GM21447 (cell line): ENCODE results near the gene PANK1.

Source experiments
- ATAC-seq: cut with Tn5 transposase; IDR thresholded peaks from one replicate; pipeline ENCODE4 v1.9.1; 2021; ENCODE audit not compliant: unreplicated experiment

PANK1 gene

DNA sequence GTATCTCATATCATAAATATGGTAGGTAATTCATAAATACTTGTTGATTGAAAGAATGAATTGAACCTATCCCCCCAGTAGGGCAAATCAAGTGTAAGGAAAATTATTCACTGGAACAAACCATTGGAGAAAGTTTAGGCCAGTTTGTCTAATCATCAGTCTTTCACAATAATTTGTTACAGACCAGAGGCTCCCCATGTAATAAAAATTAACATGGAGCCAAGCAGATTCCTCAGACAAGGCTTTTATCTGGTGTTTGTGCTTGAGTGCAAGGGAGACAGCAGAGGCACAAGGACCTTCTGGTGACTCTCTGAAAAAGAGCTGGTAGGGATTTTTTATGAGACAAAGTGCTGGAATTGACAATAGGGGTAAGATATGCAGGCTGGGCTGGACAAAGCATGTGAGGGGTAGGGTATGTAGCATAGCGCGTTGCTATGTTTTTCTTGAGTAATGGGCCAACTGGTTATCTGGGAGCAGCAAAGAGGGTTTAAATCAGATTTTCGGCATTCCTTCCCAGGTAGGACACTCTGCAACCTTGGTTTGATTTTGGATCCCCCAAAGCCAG is 7.8 kb upstream of the PANK1 start:
- ATAC-seq = no peak

DNA sequence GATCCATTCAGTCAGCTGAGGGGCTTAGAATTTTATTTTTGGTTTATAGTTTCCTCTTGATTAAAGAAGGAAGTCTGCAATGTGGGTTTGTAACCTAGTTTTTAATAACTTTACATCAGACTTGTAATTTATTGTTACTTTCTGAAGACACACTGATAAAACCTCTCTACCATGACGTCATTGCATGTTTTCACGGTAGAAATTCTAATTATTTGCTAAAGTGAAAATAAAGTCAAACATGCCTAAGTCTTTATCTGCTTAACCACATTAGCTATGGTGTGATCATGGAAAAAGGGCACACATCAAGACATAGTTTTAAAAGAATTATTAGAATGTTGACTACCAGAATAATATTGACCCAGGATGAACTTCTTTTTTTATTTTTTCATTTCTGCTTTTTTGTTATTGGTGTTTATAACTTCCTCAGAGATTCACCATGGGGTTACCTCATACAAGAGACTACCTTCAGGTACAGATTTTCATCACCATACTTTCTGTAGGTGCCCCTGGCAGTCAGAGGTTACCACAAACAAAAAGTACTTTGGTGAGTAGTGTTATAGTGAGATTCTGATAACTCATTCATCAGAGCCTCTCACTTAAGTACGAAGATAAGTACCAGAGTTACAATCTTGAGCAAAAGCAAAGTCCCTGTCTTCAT is 7.0 kb upstream of the PANK1 start:
- ATAC-seq = no peak

DNA sequence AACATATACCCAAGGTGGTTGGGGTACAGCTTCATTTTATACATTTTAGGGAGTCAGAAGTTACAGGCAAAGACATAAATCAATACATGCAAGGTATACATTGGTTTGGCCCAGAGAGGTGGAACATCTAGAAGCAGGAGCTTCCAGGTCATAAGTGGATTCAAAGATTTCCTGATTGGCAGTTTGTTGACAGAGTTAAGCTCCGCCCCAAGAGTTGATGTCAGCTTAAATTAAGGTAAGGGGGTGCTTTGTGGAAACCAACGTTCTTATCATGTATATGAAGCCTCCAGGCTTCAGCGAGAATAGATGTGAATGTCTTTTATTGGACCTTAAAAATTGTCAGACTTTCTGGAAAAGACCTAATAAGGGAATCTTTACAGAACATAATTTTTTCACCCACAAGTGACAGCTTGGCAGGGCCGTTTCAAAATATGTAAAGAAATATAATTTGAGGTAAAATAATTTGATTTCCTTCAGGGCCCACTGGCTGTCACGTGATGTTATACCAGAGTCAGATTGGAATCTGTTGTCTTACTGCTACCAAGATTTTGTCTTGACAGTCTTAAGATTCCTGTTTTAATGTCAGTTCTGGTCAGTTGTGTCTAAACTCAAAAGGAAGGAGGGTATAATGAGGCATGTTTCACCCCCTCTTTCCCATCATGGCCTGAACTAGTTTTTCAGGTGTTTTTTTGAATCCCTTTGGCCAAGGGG is 6.3 kb upstream of the PANK1 start:
- no peak for ATAC-seq

DNA sequence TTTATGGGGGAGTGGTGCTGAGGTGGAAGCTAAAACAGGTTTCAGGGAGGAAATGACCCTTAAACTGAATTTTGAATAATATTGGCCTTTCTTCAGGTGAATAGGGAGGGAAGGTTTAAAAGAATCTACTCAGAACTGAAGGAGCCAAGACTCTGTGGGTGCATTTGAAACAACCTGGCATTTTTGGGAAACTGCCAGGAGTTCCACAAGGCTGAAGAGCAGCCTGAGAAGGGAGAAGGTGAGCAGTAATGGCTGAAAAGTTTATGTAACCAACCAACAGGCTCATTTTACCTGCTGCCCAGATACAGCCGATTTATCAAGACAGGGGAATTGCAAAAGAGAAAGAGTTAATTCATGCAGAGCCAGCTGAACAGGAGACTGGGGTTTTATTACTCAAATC is 4.0 kb upstream of the PANK1 start:
- ATAC-seq = no peak

DNA sequence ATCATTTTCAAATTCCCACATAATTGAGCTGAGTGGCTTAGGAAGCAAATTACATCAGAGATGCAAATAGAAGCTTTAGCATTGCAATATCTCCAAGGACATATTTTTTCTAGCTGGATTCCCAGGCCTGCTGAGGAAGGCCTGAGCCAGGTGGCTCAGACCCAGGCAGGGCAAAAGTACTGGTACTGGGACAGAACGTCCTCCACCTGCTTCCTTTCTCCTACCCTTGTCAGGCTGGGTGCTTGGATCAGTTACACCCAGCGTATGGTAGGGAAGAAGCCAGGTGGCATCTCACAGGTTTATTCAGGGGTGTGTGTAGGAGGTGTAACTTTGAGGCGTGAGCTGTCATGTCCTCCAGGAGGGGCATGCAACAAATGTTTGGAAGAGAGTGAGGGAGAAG is 3.0 kb upstream of the PANK1 start:
- ATAC-seq = no peak

DNA sequence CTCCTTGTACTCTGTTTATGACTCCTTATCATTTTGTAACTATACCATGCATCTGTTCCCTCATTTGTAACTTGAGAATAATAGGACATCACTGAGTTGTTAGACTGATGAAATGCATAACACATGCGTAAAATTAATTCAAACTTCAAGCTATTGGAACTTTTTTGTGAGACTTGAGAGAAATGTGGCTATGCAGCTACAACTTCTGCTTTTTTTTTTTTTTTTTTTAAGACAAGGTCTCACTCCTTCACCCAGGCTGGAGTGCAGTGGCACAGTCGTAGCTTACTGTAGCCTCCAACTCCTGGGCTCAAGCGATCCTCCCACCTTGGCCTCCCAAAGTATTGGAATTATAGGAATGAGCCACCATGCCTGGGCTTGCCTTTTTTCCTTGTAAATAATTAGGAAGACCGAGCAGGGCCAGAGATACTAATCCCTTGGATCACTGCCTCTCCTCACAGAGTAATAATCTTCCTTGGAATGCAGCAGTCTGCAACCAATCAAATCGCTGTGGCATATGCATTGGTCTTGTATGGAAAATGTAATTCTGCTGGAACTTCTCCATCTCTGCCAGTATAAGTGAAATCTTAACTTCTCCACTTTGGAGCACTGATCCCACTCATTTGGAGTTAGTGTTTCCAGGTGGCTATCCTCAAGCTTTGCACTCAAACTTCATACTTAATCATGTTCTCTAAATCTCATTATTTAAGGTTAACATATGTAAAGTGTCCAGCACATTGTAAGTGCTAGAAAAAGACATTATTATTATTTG is 2.0 kb upstream of the PANK1 start:
- no peak for ATAC-seq

DNA sequence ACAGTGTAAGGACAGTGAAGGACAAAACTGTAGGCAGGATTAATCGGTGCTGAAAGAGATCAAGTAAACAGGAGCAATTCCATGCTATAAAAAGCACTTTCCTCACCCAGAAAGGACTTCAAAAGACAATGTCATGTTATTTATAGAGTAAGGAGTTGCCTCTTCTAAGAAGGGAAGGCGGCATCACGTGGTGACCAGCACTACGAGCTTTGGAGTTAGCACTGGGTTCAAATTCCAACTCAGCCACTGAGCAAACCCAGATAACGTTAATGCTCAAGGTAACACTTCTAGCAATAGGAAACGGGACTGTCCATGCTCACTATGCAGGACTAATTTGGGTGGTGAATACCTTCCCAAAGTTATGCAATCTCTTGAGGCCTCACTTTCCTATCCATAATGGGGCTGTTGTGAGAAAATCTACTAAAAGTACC is 715 bp upstream of the PANK1 start:
- ATAC-seq = no peak

DNA sequence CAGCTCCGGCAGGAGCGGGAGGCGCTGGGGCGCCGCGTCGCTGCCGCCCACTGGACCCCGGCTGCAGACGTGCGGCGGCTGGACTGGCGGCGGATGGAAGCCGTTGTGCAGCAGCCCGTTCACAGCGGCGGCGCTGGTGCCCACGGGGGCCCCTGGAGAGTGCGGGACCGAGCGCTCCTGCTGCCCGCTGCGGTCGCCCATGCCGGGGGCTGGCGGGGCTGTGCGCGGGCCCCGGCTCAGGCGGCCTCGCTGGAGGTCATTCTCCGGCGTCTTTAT is 413 bp downstream of the PANK1 start:
- peak; percentile 32 for ATAC-seq

DNA sequence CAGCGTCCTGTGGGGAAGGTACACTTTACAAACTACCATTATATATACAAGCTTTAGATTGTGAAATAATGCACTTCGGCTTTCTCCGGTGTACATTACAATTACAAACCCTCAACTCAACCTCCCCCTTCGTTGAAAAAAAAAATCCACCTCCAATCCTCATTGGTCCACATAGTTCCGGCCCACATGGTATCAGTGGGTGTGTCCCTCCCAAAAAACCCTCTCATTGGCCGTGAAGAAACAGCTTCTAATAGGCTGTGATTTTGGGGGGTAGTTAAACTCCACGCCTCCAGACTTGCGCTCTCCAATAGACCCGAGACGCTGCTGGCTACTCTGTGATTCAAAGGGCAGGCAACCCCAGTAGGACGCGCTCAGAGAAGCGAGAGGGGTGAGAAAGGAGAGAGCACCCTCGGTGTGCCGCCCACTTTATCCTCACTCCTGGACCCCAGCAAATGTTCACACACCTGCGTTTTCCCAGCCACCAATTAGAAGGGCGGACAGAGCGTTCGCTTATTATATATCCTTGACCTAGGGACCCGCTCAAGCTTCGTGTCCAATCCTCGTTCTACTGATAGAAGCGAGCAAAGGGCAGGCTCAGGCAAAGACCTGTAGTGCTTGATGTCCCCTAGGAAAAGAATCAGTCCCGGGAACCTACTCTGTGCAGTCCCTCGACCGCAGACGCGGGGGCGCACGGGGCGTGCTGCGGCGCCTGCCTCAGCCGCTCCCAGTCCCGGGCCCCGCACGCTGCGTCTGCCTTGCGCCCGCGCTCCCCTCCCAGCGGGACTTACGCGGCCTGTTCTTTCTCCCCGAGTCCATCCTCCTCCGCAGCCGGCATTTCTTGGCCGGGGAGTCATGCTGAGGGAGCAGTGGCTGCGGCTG is 991 bp downstream of the PANK1 start:
- ATAC-seq = peak; percentile 89

DNA sequence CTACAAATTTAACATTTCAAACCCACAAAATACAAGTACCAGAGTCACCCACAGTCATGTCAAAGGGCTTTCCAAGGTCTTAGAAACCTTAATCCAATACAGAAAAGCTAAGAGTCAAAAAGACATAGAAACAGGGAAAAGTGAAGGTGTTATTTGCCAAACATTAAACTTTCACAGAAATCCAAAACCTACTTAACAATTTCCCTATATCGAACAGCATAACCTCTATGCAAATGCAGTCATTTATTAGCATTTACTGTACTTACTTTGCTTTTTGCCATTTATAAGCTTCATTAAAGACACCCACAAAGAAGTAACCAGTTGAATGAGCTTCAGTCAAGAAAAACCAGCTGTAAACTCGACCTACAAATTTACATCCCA is 1.6 kb downstream of the PANK1 start:
- ATAC-seq = no peak

DNA sequence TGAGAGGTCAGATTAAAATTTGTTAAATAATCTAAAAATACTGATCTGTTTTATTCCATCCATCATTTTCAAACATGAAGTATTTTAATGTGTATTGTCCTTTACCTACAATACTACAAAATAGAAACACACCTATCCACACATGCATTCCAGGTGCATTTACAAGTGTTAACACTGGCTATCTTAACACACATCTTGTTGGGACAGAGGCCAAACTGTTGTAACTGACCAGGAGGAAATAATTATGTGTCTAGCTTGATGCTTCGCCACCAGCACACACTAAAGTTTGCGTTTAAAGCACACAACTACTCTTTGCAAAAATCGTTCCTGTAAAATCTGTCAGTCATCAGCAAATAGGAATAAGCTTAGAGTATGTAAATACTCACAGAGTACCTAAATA is 2.8 kb downstream of the PANK1 start:
- ATAC-seq = no peak

DNA sequence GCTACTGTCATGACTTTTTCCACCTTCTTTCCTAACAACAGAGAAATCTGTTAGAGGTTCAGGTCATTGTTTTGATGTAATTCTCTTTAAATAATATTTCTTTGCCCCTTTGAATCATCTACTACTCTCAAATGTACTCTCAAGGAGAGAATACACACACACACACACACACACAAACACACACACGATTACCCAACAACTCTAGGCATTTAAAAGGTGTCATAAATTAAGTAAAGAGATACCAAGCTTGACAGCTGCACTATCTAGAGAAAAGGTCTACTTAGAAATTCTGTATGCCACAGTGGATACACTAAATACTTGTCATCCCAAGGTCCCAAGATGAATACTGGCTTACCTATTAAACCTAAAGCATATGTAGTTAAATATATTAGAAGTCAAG is 4.8 kb downstream of the PANK1 start:
- ATAC-seq = no peak

DNA sequence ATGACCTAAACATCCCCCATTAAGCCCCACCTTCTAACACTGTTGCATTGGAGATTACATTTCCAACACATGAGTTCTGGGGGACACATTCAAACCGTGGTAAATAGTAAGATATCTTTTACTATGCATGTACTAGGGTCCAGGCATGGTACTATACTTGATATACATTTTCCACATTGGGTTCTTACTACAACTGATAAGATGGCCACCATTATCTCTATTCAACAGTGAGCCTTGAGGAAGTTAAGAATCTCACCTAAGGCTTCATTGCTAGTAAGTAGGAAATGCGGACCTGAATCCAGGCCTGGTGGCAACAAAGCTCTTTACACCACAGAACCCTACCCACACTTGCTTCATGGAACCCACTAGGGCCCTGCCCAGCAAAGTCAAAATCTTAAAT is 5.7 kb downstream of the PANK1 start:
- ATAC-seq = no peak

DNA sequence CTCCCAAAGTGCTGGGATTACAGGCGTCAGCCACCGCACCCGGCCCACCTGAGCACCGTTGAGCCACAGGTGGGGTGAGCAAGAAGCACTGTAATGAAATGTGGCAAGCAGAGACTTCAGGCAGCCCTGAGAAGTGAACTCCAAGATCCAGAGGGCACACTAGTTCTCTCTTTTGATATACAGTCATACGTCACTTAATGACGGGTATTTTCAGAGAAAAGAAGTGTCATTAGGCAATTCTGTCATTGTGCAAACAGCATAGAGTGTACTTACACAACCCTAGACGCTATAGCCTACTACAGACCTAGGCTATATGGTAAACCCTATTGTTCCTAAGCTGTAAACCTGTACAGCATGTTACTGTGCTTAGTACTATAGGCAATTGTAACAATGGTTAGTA is 7.9 kb downstream of the PANK1 start:
- no peak for ATAC-seq

DNA sequence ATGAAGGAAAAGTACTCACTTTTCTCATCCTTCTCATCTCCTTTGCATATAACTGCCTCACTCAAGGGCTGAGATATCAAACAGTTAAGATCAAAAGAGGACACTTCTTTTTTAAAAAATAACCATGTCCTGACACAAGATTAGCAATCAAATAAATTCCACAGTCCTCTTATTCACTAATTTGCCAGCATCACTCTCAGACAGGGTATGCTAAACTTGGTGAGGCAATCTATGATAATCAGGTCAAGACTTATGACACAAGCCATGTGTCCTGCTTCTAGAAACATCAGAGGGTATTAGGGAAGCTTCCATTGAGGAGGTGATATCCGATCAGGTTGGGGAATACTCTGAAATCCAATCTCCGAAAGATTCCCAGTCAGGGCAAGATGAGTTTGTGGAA is 10.4 kb downstream of the PANK1 start:
- ATAC-seq = no peak

DNA sequence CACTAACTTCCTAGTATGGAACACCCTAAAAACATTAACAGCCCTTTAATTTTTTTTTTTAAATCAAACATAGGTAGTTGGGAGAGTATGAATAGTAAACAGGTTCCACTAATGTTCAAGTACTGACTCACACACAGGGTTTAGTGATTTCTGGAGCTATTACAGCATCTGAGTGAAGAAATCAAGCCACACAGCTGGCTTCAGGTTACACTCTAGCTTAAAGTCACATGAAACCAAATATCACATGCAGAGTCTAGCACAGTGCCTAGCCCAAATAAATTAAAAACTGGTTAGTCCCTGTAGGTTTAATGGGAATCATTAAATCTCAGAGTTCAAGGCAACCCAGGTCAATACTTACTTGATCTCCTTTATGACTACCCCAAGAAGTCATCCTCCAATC is 11.6 kb downstream of the PANK1 start:
- no peak for ATAC-seq

DNA sequence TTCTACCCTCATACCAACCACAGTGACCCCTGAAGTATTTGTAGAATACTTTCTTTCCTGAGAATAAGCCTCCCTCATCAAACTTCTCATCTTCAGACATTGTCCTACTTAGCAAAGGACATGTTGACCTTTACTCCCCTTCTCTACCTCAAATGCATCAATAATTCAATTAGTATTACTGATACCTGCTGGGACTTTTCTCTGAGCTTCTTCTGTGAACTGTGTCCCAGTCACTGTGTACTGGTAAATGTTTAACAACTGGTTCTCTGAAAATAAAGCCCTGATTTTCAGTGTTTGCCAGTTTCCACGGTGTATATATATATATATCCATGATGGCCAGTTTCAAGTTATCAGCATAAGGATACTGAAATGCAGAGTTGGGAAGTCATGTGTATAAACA is 12.2 kb downstream of the PANK1 start:
- ATAC-seq = no peak

DNA sequence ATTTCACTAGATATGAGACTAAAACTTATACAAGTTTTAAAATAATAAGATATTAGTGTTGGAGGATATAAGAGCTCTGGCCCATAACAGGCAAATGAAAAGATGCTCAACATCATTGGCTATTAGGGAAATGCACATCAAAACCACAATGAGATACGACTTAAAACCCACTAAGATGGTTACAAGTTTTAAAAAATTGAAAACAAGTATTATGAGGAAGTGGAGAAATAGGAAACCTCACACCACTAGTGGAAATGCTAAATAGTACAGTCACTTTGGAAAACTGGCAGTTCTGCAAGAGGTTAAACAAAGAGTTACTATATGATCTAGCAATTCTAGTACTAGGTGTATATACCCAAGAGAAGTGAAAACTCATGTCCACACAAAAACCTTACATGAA is 17.2 kb downstream of the PANK1 start:
- no peak for ATAC-seq

DNA sequence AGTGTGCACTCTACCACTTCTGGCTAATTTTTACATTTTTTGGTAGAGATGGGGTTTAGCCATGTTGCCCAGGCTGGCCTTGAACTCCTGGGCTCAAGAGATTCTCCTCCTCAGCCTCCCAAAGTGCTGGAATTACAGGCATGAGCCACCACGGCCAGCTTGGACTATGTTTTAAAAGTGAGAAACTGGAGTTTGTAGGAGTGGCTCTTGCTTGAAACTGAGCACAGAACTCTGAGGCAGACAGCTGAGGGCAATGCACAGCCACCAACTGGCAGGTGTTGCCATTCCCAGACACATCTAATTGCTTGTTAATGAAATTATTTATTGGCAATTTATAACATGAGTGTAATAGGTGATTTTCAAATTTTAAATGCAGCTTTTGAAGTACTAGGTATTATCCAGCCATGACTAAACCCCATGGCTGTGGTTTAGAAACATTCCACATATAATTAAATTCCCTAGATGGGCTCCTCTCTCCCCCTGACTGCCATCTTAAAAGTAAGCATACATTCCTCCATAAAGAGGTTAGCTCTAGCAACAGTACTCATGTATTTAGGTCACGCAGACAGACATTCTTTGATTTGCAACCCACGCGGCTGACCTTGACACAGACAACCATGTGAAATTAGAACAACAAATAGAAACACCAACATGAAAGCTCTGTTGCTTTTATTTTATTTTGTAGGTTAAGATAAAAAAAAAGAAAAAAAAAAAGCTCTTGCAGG is 19.8 kb downstream of the PANK1 start:
- ATAC-seq = no peak

DNA sequence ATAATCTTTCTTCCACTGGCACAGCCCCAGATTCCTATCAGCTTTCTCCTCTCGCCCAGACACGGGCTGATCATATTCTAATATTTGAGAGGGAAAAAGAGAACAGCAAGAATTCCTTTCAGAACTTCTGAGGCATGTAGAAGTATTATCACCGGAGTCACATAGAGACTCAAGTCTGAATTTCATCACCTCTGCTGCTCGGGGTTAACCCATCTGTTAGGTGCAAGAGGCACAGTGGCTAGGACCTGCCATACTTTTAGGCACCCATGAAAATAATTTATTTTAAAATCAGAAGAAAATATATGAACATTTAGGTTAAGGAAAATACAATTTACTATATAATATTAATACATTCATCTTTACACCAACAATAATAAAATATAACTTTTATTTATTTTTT is 21.0 kb downstream of the PANK1 start:
- ATAC-seq = no peak

DNA sequence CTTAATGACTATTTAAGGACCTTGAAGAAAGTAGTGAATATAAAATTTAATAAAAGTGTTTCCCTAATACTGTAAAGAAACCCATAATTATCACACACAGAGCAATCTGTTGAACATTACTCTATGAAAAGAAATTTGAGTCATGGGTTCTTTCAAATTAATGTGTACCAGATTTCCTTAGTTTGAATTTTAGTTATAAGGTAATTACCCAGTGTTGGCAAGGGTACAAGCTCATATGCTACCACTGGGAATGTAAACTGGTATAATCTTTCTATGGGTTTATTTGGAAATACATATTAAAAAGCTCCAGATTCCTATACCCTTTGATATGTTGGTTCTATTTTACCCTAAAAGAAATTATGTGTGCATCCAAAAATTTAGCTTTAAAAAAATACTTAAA is 22.9 kb downstream of the PANK1 start:
- ATAC-seq = no peak
